ENCODE results near the gene TOR2A. TPM values are rescaled to one million over a fixed set of nuclear protein-coding genes. Genes with fewer than 3 reads are reported as not detected.

The TOR2A gene
- total RNA-seq, 1 experiment from 2014 or later: 16.4 TPM

DNA sequence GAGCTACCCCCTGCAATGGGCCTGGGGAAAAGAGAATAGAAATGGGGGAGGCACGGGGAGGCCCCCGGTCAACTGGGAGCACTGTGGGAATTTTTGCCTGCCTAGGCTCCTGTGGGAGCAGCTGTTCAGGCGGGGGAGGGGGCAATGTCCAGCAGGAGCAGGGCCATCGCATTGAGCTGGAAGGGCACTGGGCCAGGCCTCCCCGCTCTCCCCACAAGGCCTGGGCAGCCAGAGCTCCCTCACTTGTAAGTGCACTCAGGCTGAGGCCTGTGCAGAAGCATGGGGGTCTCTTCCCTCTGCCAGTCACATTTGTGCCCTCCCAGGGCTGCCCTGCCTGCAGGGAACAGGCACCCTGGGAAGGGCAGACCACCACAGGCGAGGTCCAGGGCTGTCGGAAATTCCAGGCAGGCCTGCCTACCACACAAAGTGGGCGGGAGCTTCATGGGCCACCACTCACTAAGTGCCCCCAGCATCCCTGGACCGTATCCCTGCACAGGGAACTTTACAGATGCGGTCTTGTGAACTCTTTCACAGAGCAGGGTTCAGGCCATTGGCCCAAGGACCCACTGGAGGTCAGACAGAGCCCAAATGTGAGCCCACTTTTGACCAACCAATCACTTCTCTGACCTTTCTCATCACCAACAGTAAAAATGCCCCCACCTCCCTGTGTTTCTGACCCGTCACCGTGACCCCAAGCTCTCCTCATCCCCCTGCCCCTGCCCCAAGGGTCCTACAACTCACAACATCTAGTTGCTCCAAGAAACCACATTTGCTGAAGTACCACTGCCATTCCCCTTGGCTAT is 29.3 kb downstream of the TOR2A start:
- Histone ChIP-seq H3K27ac (no peak overlapping the region), H3K4me1 (replicated peaks; ENCODE audit: insufficient read depth) (no peaks in the 10 kb centered on the region), H2AFZ (no peak overlapping the region), H3K4me3 (no peak overlapping the region), H3F3A (ENCODE audit: insufficient read depth, low read depth) (no peaks in the 10 kb centered on the region; the same call in 1 of the 2 replicates), H3K79me2 (ENCODE audit: low read depth) (no peaks in the 10 kb centered on the region), H3K4me2 (no peak overlapping the region), H3K9me2 (ENCODE audit: insufficient read depth) (no peaks in the 10 kb centered on the region), H3K27me3 (ENCODE audit: insufficient read depth, low read depth) (no peaks in the 10 kb centered on the region), H4K20me1 (ENCODE audit: insufficient read depth) (no peaks in the 10 kb centered on the region), H3K36me3 (ENCODE audit: low read depth) (no peaks in the 10 kb centered on the region), H3K9me3 (ENCODE audit: insufficient read depth, low read depth) (no peaks in the 10 kb centered on the region)
- no peak for DNase-seq
- no TSS peak for BruUV-seq (replicated peaks)
- TF ChIP-seq, protein P1, sequence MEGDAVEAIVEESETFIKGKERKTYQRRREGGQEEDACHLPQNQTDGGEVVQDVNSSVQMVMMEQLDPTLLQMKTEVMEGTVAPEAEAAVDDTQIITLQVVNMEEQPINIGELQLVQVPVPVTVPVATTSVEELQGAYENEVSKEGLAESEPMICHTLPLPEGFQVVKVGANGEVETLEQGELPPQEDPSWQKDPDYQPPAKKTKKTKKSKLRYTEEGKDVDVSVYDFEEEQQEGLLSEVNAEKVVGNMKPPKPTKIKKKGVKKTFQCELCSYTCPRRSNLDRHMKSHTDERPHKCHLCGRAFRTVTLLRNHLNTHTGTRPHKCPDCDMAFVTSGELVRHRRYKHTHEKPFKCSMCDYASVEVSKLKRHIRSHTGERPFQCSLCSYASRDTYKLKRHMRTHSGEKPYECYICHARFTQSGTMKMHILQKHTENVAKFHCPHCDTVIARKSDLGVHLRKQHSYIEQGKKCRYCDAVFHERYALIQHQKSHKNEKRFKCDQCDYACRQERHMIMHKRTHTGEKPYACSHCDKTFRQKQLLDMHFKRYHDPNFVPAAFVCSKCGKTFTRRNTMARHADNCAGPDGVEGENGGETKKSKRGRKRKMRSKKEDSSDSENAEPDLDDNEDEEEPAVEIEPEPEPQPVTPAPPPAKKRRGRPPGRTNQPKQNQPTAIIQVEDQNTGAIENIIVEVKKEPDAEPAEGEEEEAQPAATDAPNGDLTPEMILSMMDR (conservative IDR thresholded peaks at IDR 0.05): no peak
- TF ChIP-seq EZH2 (IDR thresholded peaks at IDR 0.05; ENCODE audit: low read depth): no peak
- POLR2A ChIA-PET (ENCODE audit: unreplicated experiment): interaction anchor here (0.6 kb wide), 1 partner anchor 484 kb away, joined by 3 read pairs; no protein-coding TSS in a partner anchor
- intact Hi-C loops (cut with micrococcal nuclease; ENCODE audit: unreplicated experiment): no loop called here
- CTCF ChIA-PET: no interaction called here

DNA sequence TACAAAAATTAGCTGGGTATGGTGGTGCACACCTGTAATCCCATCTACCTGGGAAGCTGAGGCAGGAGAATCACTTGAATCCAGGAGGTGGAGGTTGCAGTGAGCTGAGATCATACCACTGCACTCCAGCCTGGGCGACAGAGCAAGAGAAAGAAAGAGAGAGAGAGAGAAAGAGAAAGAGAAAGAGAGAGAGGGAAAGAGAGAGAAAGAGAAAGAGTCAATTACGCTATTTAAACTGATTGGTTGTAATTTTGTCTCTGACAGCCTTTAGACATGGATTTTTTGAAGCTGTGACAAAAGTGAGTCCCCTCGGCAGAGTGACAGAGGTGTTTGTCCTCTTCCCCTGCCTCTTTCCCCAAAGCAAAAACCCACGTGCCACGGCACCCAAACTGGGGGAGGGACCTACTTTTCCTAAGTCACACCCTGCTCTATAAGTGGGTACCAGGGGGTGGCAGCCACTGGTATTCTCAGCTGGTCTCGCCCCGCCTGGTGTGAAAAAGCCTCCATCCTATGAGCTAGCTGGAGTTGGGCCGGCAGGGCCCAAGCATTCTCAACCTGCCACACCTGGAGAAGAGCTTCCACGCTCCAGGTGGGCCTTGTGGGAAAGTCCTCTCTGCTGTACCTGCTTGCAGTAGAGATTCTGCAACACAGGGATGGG is 31.7 kb downstream of the TOR2A start:
- POLR2A ChIA-PET (ENCODE audit: unreplicated experiment): interaction anchor here (0.7 kb wide), 1 partner anchor 10 kb away, joined by 4 read pairs; no protein-coding TSS in a partner anchor

DNA sequence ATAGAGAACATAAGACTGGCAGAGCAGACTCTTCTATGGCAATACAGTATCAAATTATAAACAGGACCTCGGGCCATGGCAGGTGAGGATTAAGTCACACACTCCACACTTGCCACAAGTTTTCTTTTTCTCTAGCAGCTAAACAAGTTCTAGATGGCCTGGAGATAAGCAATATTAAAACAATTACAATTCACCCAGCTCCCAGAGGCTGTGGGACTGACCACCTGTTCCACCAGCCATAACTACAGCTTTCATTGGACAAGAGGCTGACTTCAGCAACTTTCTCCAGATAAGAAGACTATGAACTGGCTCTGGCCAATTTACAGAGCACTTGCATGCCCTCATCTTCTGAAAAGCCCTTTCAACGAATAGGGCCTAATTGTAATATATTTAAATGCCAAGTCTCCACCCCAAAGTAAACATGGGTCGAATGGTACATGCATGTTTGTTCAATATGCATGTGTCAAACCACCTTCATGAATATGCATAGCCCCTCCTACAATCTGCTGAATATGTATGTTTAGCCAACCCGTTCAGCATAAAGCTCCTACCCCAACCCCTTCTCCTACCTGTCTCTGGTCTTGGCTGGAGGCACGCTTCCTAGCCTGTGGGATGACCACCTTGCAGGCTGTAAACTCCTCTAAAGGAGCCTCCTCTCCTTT is 34.4 kb downstream of the TOR2A start:
- Histone ChIP-seq H4K20me1 (ENCODE audit: insufficient read depth) (no peaks in the 10 kb centered on the region), H3K4me2 (no peak overlapping the region), H3K9me3 (ENCODE audit: insufficient read depth, low read depth) (no peaks in the 10 kb centered on the region), H3K79me2 (ENCODE audit: low read depth) (no peaks in the 10 kb centered on the region), H3K27me3 (ENCODE audit: insufficient read depth, low read depth) (no peaks in the 10 kb centered on the region), H2AFZ (no peak overlapping the region), H3K9me2 (ENCODE audit: insufficient read depth) (no peaks in the 10 kb centered on the region), H3K36me3 (ENCODE audit: low read depth) (no peaks in the 10 kb centered on the region), H3K4me1 (replicated peaks; ENCODE audit: insufficient read depth) (peaks cover 4% of the 10 kb centered on the region), H3K4me3 (no peak overlapping the region), H3K27ac (no peak overlapping the region), H3F3A (ENCODE audit: insufficient read depth, low read depth) (no peaks in the 10 kb centered on the region; the same call in 1 of the 2 replicates)
- intact Hi-C loops (cut with micrococcal nuclease; ENCODE audit: unreplicated experiment): no loop called here
- ChIA-PET POLR2A (ENCODE audit: unreplicated experiment) (no interaction called here), CTCF (no interaction called here)
- TF ChIP-seq, protein P1 (conservative IDR thresholded peaks at IDR 0.05): no peak
- TF ChIP-seq EZH2 (IDR thresholded peaks at IDR 0.05; ENCODE audit: low read depth): no peak
- BruUV-seq (replicated peaks): no TSS peak
- peak in 1 of 2 experiments; percentile 37 for DNase-seq

More for the DNA sequence above, 31.7 kb downstream of the TOR2A start:
- H3K27me3 ChIP-seq (ENCODE audit: insufficient read depth, low read depth): no peaks in the 10 kb centered on the region
- H2AFZ ChIP-seq: no peak overlapping the region
- H3K79me2 ChIP-seq (ENCODE audit: low read depth): no peaks in the 10 kb centered on the region
- CTCF ChIA-PET: no interaction called here
- no peaks in the 10 kb centered on the region; the same call in 1 of the 2 replicates for H3F3A ChIP-seq (ENCODE audit: insufficient read depth, low read depth)
- no peak for DNase-seq
- H3K27ac ChIP-seq: no peak overlapping the region
- H3K4me1 ChIP-seq (replicated peaks; ENCODE audit: insufficient read depth): peaks cover 4% of the 10 kb centered on the region
- H3K4me2 ChIP-seq: no peak overlapping the region
- no peaks in the 10 kb centered on the region for H3K36me3 ChIP-seq (ENCODE audit: low read depth)
- BruUV-seq (replicated peaks): no TSS peak
- no peaks in the 10 kb centered on the region for H3K9me2 ChIP-seq (ENCODE audit: insufficient read depth)
- intact Hi-C loops (cut with micrococcal nuclease; ENCODE audit: unreplicated experiment): no loop called here
- H3K4me3 ChIP-seq: no peak overlapping the region
- no peaks in the 10 kb centered on the region for H4K20me1 ChIP-seq (ENCODE audit: insufficient read depth)
- no peaks in the 10 kb centered on the region for H3K9me3 ChIP-seq (ENCODE audit: insufficient read depth, low read depth)
- TF ChIP-seq EZH2 (IDR thresholded peaks at IDR 0.05; ENCODE audit: low read depth): no peak
- TF ChIP-seq, protein P1 (conservative IDR thresholded peaks at IDR 0.05): no peak
